Measurements from ENCODE around the gene GRAP. TPM values are rescaled to one million over a fixed set of nuclear protein-coding genes. Genes with fewer than 3 reads are reported as not detected.
A peak's percentile ranks its signal among the peaks of the same experiment; 100 is the strongest.

The GRAP gene
- total and polyA plus RNA-seq, 2 experiments from 2014 or later, result 0.24 TPM; not detected in 1

- H3K9me2 ChIP-seq (ENCODE audit: insufficient read depth), result no peaks in the 10 kb centered on the region
- H3K27ac ChIP-seq (ENCODE audit: low read depth), result peak overlapping the region; percentile 33; the same call in 1 of the 2 replicates
- peaks cover 71% of the 10 kb centered on the region for H3K79me2 ChIP-seq (replicated peaks; ENCODE audit: insufficient read depth)
- peaks cover 32% of the 10 kb centered on the region; the same call in 1 of the 2 replicates for H4K20me1 ChIP-seq (replicated peaks; ENCODE audit: insufficient read depth)
- TF ChIP-seq REST (IDR thresholded peaks at IDR 0.05; ENCODE audit: unreplicated experiment) (no peak), ZNF331 (CRISPR knock-in tag; IDR thresholded peaks at IDR 0.05; ENCODE audit: low read depth) (no peak), NANOG (IDR thresholded peaks at IDR 0.05; ENCODE audit: borderline replicate concordance) (no peak), CREB1 (CRISPR knock-in tag; IDR thresholded peaks at IDR 0.05; ENCODE audit: low read depth) (no peak), ETS1 (IDR thresholded peaks at IDR 0.05) (no peak), CTCF (conservative IDR thresholded peaks at IDR 0.05; ENCODE audit: low read depth in 2 of 2) (no peak), STAT1 (IDR thresholded peaks at IDR 0.05; ENCODE audit: unreplicated experiment) (no peak), JUNB (IDR thresholded peaks at IDR 0.05; ENCODE audit: unreplicated experiment) (no peak), ZNF114 (CRISPR knock-in tag; IDR thresholded peaks at IDR 0.05) (no peak), ZNF462 (CRISPR knock-in tag; IDR thresholded peaks at IDR 0.05) (no peak), EZH2 (IDR thresholded peaks at IDR 0.05; ENCODE audit: low read depth, unreplicated experiment) (no peak), POLR2AphosphoS5 (IDR thresholded peaks at IDR 0.05; ENCODE audit: low read depth) (no peak), EZH2phosphoT487 (IDR thresholded peaks at IDR 0.05; ENCODE audit: unreplicated experiment) (no peak)
- H3K36me3 Mint-ChIP-seq (ENCODE audit: low read depth), result peaks cover 28% of the 10 kb centered on the region
- H3K4me3 ChIP-seq, result no peak overlapping the region
- no peak overlapping the region for H3K4me3 Mint-ChIP-seq
- H3K27me3 Mint-ChIP-seq (ENCODE audit: insufficient read depth, low read depth, poor library complexity), result peaks cover 3% of the 10 kb centered on the region
- H2AFZ ChIP-seq, result no peak overlapping the region
- H3K27ac Mint-ChIP-seq, result no peak overlapping the region
- DNase-seq (ENCODE audit: low spot score), result no peak
- H3K4me1 ChIP-seq (ENCODE audit: insufficient read depth), result no peaks in the 10 kb centered on the region
- peaks cover 15% of the 10 kb centered on the region; the same call in 2 of the 3 replicates for H3K9me3 Mint-ChIP-seq
- ATAC-seq, result no peak
- H3K4me1 Mint-ChIP-seq, result peaks cover 10% of the 10 kb centered on the region; the same call in 2 of the 3 replicates
- H3K36me3 ChIP-seq (ENCODE audit: insufficient read depth), result no peaks in the 10 kb centered on the region
- no peak overlapping the region for H3K4me2 ChIP-seq
- no peaks in the 10 kb centered on the region for H3F3A ChIP-seq (replicated peaks; ENCODE audit: low read depth)
- no peaks in the 10 kb centered on the region for H3K27me3 ChIP-seq (ENCODE audit: insufficient read depth)
Observed at GRCh38 chr17:18994631-18995030, 52.1 kb downstream of the GRAP start.

Measured in GM23338 (cell line).